Camera-type eye (tissue), 1 donor: ENCODE measurements around the gene MORN1. TPM values are rescaled to one million over a fixed set of nuclear protein-coding genes. Genes with fewer than 3 reads are reported as not detected.

ENCODE experiments used
- total RNA-seq: library from RNA; depleted of rRNA; stranded (reverse); fragments of >200 nt; gene quantifications from one replicate; pipeline ENCODE4 v1.2.3, GENCODE V29; 2014

The MORN1 gene
- 35.4 TPM for total RNA-seq

GRCh38 chr1:2391041-2391930 lies at the start of gene MORN1, which contains the start of gene RER1:
TSS of gene MORN1 (minus strand) at chr1:2391554. CDS start at chr1:2391533, 21 bp downstream.
TSS of gene RER1 (plus strand) at chr1:2391841. CDS start at chr1:2395791, 3,950 bp downstream.

DNA sequence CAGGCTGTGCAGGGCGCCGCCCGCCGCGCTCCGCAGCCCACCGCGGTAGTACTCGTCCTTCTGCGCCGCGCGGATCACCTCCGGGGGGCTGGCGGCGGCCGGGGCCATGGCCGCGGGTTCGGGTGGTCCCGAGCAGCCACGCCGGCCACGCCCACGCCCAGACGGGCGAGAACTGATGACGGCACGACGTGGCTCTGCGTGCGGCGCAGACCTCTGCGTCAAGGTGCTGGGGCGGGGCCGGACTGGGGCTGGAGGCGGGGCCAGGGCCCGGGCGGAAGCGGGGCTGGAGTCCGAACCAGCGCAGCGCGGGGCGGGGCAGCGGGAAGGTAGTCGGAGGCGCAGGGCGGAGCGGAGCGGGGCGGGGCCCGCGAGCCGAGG lies 21.0 kb upstream of the MORN1 start, which contains the start of gene PEX10:
Gene PEX10 (minus strand): TSS at position 170 of the 378 bp plus-strand sequence. CDS start 62 bp downstream, at position 108.

Other genes starting within 250 kb of the MORN1 start
- 32.7 TPM for gene FAAP20, start 196.8 kb downstream of the MORN1 start, total RNA-seq
- 50.1 TPM for gene SKI, start 163.2 kb downstream of the MORN1 start, total RNA-seq
- gene RER1, start 287 bp upstream of the MORN1 start, total RNA-seq, result 62.9 TPM
- gene PEX10, start 21.0 kb upstream of the MORN1 start, total RNA-seq, result 32.0 TPM
- gene PLCH2, start 84.7 kb upstream of the MORN1 start, total RNA-seq, result 84.1 TPM
- gene PANK4, start 135.0 kb upstream of the MORN1 start, total RNA-seq, result 61.7 TPM
- gene HES5, start 138.7 kb upstream of the MORN1 start, total RNA-seq, result 65.1 TPM
- gene TNFRSF14, start 164.8 kb upstream of the MORN1 start, total RNA-seq, result 50.0 TPM
- 17.4 TPM for gene PRXL2B, start 195.2 kb upstream of the MORN1 start, total RNA-seq
- gene MMEL1, start 241.5 kb upstream of the MORN1 start, total RNA-seq, result 2.4 TPM